Dendritic cell treated with granulocyte-macrophage colony-stimulating factor and Interleukin-4, amounts not matched to agents 40 ng/mL and 50 ng/mL, for 4 days (primary cell): ENCODE data around the gene ABCA2.

Experiments
- H3K27ac Mint-ChIP-seq: one replicate; pipeline ENCODE4 v1.8.0; 2022; ENCODE audit warnings: mild to moderate bottlenecking, mixed read lengths
- H3K27me3 Mint-ChIP-seq: one replicate; pipeline ENCODE4 v1.8.0; 2022; ENCODE audit warnings: mild to moderate bottlenecking, mixed read lengths
- H3K36me3 Mint-ChIP-seq: one replicate; pipeline ENCODE4 v1.8.0; 2022; ENCODE audit warnings: low read depth, mixed read lengths
- H3K4me1 Mint-ChIP-seq: one replicate; pipeline ENCODE4 v1.8.0; 2022; ENCODE audit warnings: low read depth, mixed read lengths
- H3K4me3 Mint-ChIP-seq: one replicate; pipeline ENCODE4 v1.8.0; 2022; ENCODE audit warnings: mild to moderate bottlenecking, moderate library complexity, mixed read lengths
- H3K9me3 Mint-ChIP-seq: one replicate; pipeline ENCODE4 v1.8.0; 2022; ENCODE audit warnings: mixed read lengths
- intact Hi-C: fragments of 100-400 bp; cut with micrococcal nuclease; formaldehyde crosslinking; loops from one replicate; pipeline ENCODE4 v1.15.0; 2022

The ABCA2 gene

GRCh38 chr9:137025517-137025966 is 2.5 kb downstream of the ABCA2 start:
- Mint-ChIP-seq H3K36me3 (peaks cover 29% of the 10 kb centered on the region), H3K27ac (no peak overlapping the region), H3K4me1 (peaks cover 46% of the 10 kb centered on the region), H3K27me3 (peaks cover 8% of the 10 kb centered on the region), H3K9me3 (no peaks in the 10 kb centered on the region), H3K4me3 (no peak overlapping the region)
- intact Hi-C loops, result no loop called here

- H3K27ac Mint-ChIP-seq, result no peak overlapping the region
- intact Hi-C loops, result no loop called here
These were observed 4.5 kb downstream of the ABCA2 start for GRCh38 chr9:137023583-137023991.

GRCh38 chr9:137023157-137023556 is 4.9 kb downstream of the ABCA2 start:
- Mint-ChIP-seq H3K36me3 (peaks cover 45% of the 10 kb centered on the region), H3K9me3 (no peaks in the 10 kb centered on the region), H3K4me3 (no peak overlapping the region), H3K4me1 (peaks cover 31% of the 10 kb centered on the region), H3K27ac (no peak overlapping the region), H3K27me3 (peaks cover 8% of the 10 kb centered on the region)
- intact Hi-C loops, result no loop called here

More at GRCh38 chr9:137023583-137023991, 4.5 kb downstream of the ABCA2 start:
- H3K9me3 Mint-ChIP-seq, result no peaks in the 10 kb centered on the region
- H3K4me3 Mint-ChIP-seq, result no peak overlapping the region
- H3K4me1 Mint-ChIP-seq, result peaks cover 29% of the 10 kb centered on the region
- peaks cover 8% of the 10 kb centered on the region for H3K27me3 Mint-ChIP-seq
- H3K36me3 Mint-ChIP-seq, result peaks cover 41% of the 10 kb centered on the region

- intact Hi-C loops, result no loop called here
These were observed 5.4 kb downstream of the ABCA2 start for GRCh38 chr9:137022662-137023008.

GRCh38 chr9:137021979-137022661 is 5.9 kb downstream of the ABCA2 start:
- peaks cover 5% of the 10 kb centered on the region for H3K27me3 Mint-ChIP-seq
- H3K4me3 Mint-ChIP-seq, result no peak overlapping the region
- intact Hi-C loops, result no loop called here
- peaks cover 26% of the 10 kb centered on the region for H3K4me1 Mint-ChIP-seq
- H3K27ac Mint-ChIP-seq, result no peak overlapping the region
- no peaks in the 10 kb centered on the region for H3K9me3 Mint-ChIP-seq
- peaks cover 56% of the 10 kb centered on the region for H3K36me3 Mint-ChIP-seq

More at GRCh38 chr9:137022662-137023008, 5.4 kb downstream of the ABCA2 start:
- Mint-ChIP-seq H3K36me3 (peaks cover 51% of the 10 kb centered on the region), H3K4me1 (peaks cover 31% of the 10 kb centered on the region), H3K4me3 (no peak overlapping the region), H3K27me3 (peaks cover 8% of the 10 kb centered on the region), H3K27ac (no peak overlapping the region), H3K9me3 (no peaks in the 10 kb centered on the region)

- Mint-ChIP-seq H3K9me3 (no peaks in the 10 kb centered on the region), H3K4me1 (peaks cover 21% of the 10 kb centered on the region)
These were observed 6.5 kb downstream of the ABCA2 start for GRCh38 chr9:137021568-137021978.

GRCh38 chr9:137020771-137021567 is 7.1 kb downstream of the ABCA2 start:
- H3K9me3 Mint-ChIP-seq, result no peaks in the 10 kb centered on the region
- intact Hi-C loops, result no loop called here
- no peak overlapping the region for H3K4me3 Mint-ChIP-seq
- H3K27me3 Mint-ChIP-seq, result no peaks in the 10 kb centered on the region
- H3K36me3 Mint-ChIP-seq, result peaks cover 67% of the 10 kb centered on the region
- peaks cover 18% of the 10 kb centered on the region for H3K4me1 Mint-ChIP-seq
- no peak overlapping the region for H3K27ac Mint-ChIP-seq

More at GRCh38 chr9:137021568-137021978, 6.5 kb downstream of the ABCA2 start:
- H3K27me3 Mint-ChIP-seq, result peaks cover under 1% of the 10 kb centered on the region
- intact Hi-C loops, result no loop called here
- H3K36me3 Mint-ChIP-seq, result peaks cover 61% of the 10 kb centered on the region
- H3K4me3 Mint-ChIP-seq, result no peak overlapping the region
- no peak overlapping the region for H3K27ac Mint-ChIP-seq

GRCh38 chr9:137019891-137020683 is 8.0 kb downstream of the ABCA2 start:
- H3K27ac Mint-ChIP-seq, result no peak overlapping the region
- intact Hi-C loops, result no loop called here
- H3K4me3 Mint-ChIP-seq, result no peak overlapping the region
- no peaks in the 10 kb centered on the region for H3K27me3 Mint-ChIP-seq
- H3K4me1 Mint-ChIP-seq, result peaks cover 18% of the 10 kb centered on the region
- H3K36me3 Mint-ChIP-seq, result peaks cover 76% of the 10 kb centered on the region
- no peaks in the 10 kb centered on the region for H3K9me3 Mint-ChIP-seq

- intact Hi-C loops, result no loop called here
- Mint-ChIP-seq H3K4me1 (peaks cover 18% of the 10 kb centered on the region), H3K27ac (no peak overlapping the region)
These were observed 9.1 kb downstream of the ABCA2 start for GRCh38 chr9:137018761-137019559.

GRCh38 chr9:137017791-137018497 is 10.1 kb downstream of the ABCA2 start:
- Mint-ChIP-seq H3K27me3 (no peaks in the 10 kb centered on the region), H3K4me3 (no peak overlapping the region), H3K27ac (no peak overlapping the region), H3K36me3 (peaks cover 85% of the 10 kb centered on the region), H3K9me3 (no peaks in the 10 kb centered on the region), H3K4me1 (peaks cover 15% of the 10 kb centered on the region)
- intact Hi-C loops, result no loop called here

More at GRCh38 chr9:137018761-137019559, 9.1 kb downstream of the ABCA2 start:
- H3K9me3 Mint-ChIP-seq, result no peaks in the 10 kb centered on the region
- H3K36me3 Mint-ChIP-seq, result peaks cover 86% of the 10 kb centered on the region
- H3K27me3 Mint-ChIP-seq, result no peaks in the 10 kb centered on the region
- H3K4me3 Mint-ChIP-seq, result no peak overlapping the region

- Mint-ChIP-seq H3K4me1 (peaks cover 8% of the 10 kb centered on the region), H3K27ac (no peak overlapping the region), H3K36me3 (peaks cover 86% of the 10 kb centered on the region), H3K9me3 (no peaks in the 10 kb centered on the region), H3K4me3 (no peak overlapping the region), H3K27me3 (no peaks in the 10 kb centered on the region)
- intact Hi-C loops, result no loop called here
These were observed 11.0 kb downstream of the ABCA2 start for GRCh38 chr9:137017071-137017470.

- Mint-ChIP-seq H3K27me3 (no peaks in the 10 kb centered on the region), H3K4me3 (no peak overlapping the region), H3K9me3 (no peaks in the 10 kb centered on the region), H3K36me3 (peaks cover 89% of the 10 kb centered on the region), H3K4me1 (peaks cover 5% of the 10 kb centered on the region), H3K27ac (no peak overlapping the region)
- intact Hi-C loops, result no loop called here
These were observed 11.6 kb downstream of the ABCA2 start for GRCh38 chr9:137016436-137016835.

GRCh38 chr9:137015976-137016375 is 12.1 kb downstream of the ABCA2 start:
- no peak overlapping the region for H3K4me3 Mint-ChIP-seq
- H3K27me3 Mint-ChIP-seq, result no peaks in the 10 kb centered on the region
- peaks cover 90% of the 10 kb centered on the region for H3K36me3 Mint-ChIP-seq
- intact Hi-C loops, result no loop called here
- peaks cover 5% of the 10 kb centered on the region for H3K4me1 Mint-ChIP-seq
- H3K9me3 Mint-ChIP-seq, result no peaks in the 10 kb centered on the region
- no peak overlapping the region for H3K27ac Mint-ChIP-seq
